Gastrocnemius medialis (tissue), 4 donors: Measurements from ENCODE around the gene CEACAM20.

ENCODE experiments used
- POLR2A ChIP-seq, 2 donors: fragments of 450-650 bp; IDR thresholded peaks; one replicate each; pipeline ENCODE4 v1.6.1; 2017; ENCODE audit warnings: antibody characterized with exemption in 2 of 2, mild to moderate bottlenecking in 2 of 2, moderate library complexity in 2 of 2
- TF ChIP-seq, protein P1 (sequence below), 5 experiments: fragments of 450-650 bp in 3 of 5; fragments of 200-600 bp in 2 of 5; sonication (generic) in 2 of 5; IDR thresholded peaks in 4 of 5; conservative IDR thresholded peaks in 1 of 5; 1 replicate in 4 of 5; 2 replicates in 1 of 5; pipeline ENCODE4 v1.5.1; 2016 to 2019; ENCODE audit warnings: antibody characterized with exemption in 5 of 5, mild to moderate bottlenecking in 3 of 5, moderate library complexity in 3 of 5

DNA sequence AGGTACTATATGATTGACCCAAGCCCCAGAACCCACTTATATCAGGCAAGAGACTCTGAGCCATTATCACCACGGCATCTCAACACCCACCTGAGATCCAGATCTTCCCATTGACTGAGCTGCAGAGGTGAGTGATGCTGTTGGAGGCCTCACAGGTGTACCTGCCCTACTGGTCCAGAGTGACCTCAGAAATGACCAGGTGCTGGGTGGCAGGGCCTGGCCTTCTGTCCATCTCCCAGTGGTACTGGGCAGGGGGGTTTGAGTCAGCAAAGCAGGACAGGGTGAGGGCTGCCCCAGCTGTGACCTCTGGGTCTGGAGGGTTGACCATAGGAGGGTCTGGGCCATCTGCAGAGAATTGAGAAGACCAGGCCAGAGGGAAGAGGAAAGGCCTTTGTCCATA, 13.2 kb upstream of the CEACAM20 start:
- TF ChIP-seq, protein P1, sequence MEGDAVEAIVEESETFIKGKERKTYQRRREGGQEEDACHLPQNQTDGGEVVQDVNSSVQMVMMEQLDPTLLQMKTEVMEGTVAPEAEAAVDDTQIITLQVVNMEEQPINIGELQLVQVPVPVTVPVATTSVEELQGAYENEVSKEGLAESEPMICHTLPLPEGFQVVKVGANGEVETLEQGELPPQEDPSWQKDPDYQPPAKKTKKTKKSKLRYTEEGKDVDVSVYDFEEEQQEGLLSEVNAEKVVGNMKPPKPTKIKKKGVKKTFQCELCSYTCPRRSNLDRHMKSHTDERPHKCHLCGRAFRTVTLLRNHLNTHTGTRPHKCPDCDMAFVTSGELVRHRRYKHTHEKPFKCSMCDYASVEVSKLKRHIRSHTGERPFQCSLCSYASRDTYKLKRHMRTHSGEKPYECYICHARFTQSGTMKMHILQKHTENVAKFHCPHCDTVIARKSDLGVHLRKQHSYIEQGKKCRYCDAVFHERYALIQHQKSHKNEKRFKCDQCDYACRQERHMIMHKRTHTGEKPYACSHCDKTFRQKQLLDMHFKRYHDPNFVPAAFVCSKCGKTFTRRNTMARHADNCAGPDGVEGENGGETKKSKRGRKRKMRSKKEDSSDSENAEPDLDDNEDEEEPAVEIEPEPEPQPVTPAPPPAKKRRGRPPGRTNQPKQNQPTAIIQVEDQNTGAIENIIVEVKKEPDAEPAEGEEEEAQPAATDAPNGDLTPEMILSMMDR (IDR thresholded peaks at IDR 0.05 in 4 of 5, conservative IDR thresholded peaks at IDR 0.05 in 1 of 5): no peak
- no peak for TF ChIP-seq POLR2A (IDR thresholded peaks at IDR 0.05)
